BJ (cell line): ENCODE data around the gene ACTL8. TPM values are rescaled to one million over a fixed set of nuclear protein-coding genes. Genes with fewer than 3 reads are reported as not detected.

ENCODE experiments used
- CTCF ChIA-PET: fragments of 350-600 bp; formaldehyde crosslinking; extraction: SDS; loops from one replicate; lab custom pipeline; 2021; ENCODE audit warnings: antibody characterized with exemption, inconsistent platforms; lab: Yijun Ruan, JAX
- POLR2A ChIA-PET: fragments of 300-600 bp; sonication (Branson Sonifier 250); formaldehyde crosslinking; extraction: SDS; loops from one replicate; lab custom pipeline; 2021; ENCODE audit warnings: antibody characterized with exemption; lab: Charles Lee
- DNase-seq: peaks from one replicate; pipeline ENCODE4 v3.0.0-alpha.2; 2011; ENCODE audit warnings: low read depth
- H3K27me3 ChIP-seq: 2 replicates; pipeline ENCODE4 v1.6.0; 2011; ENCODE audit warnings: low read length; ENCODE audit not compliant: control insufficient read depth, insufficient read depth
- H3K36me3 ChIP-seq: 2 replicates; pipeline ENCODE4 v1.5.1; 2011; ENCODE audit warnings: low read length; ENCODE audit not compliant: control insufficient read depth, insufficient read depth
- H3K4me3 ChIP-seq: 2 replicates; pipeline ENCODE4 v1.5.1; 2011; ENCODE audit warnings: low read depth, mild to moderate bottlenecking, control low read depth, low read length
- CTCF ChIP-seq: IDR thresholded peaks from 2 replicates; pipeline ENCODE4 v1.5.1; 2011; ENCODE audit warnings: low read depth, mild to moderate bottlenecking, control low read depth, inconsistent platforms, low read length, moderate library complexity; ENCODE audit not compliant: insufficient read depth
- polyA plus RNA-seq: library from polyadenylated mRNA; depleted of rRNA; stranded (reverse); fragments of >200 nt; gene quantifications from 2 replicates; pipeline ENCODE4 v1.2.3, GENCODE V29; 2011

The ACTL8 gene
- polyA plus RNA-seq, 1 experiment: 0.07 TPM

GRCh38 chr1:17773591-17774326, 18.6 kb downstream of the ACTL8 start:
- no peak for DNase-seq
- POLR2A ChIA-PET: no interaction called here
- TF ChIP-seq CTCF: no peak
- no peaks in the 10 kb centered on the region for H3K27me3 ChIP-seq
- no peaks in the 10 kb centered on the region for H3K36me3 ChIP-seq
- no peak overlapping the region for H3K4me3 ChIP-seq
- CTCF ChIA-PET: interaction anchor here (1.0 to 1.2 kb wide), 2 partner anchors 8 to 17 kb away, joined by 3 read pairs; no protein-coding TSS in a partner anchor

- H3K4me3 ChIP-seq: no peak overlapping the region
- DNase-seq: no peak
- no peak for TF ChIP-seq CTCF
- H3K27me3 ChIP-seq: no peaks in the 10 kb centered on the region
- POLR2A ChIA-PET: no interaction called here
- H3K36me3 ChIP-seq: no peaks in the 10 kb centered on the region
- CTCF ChIA-PET: no interaction called here
Observed at GRCh38 chr1:17774452-17774851, 19.3 kb downstream of the ACTL8 start.

GRCh38 chr1:17775796-17776195, 20.7 kb downstream of the ACTL8 start:
- no peak for TF ChIP-seq CTCF
- ChIA-PET CTCF (interaction anchor here (0.9 to 1.1 kb wide), 2 partner anchors 49 to 560 kb away, joined by 3 read pairs; no protein-coding TSS in a partner anchor), POLR2A (no interaction called here)
- no peak for DNase-seq
- Histone ChIP-seq H3K4me3 (no peak overlapping the region), H3K27me3 (no peaks in the 10 kb centered on the region), H3K36me3 (no peaks in the 10 kb centered on the region)

GRCh38 chr1:17776426-17776825, 21.3 kb downstream of the ACTL8 start:
- ChIA-PET CTCF (interaction anchor here (1.1 kb wide), 1 partner anchor 49 kb away, joined by 3 read pairs; no protein-coding TSS in a partner anchor), POLR2A (no interaction called here)
- H3K36me3 ChIP-seq: no peaks in the 10 kb centered on the region
- DNase-seq: no peak
- no peak for TF ChIP-seq CTCF
- H3K27me3 ChIP-seq: no peaks in the 10 kb centered on the region
- H3K4me3 ChIP-seq: no peak overlapping the region

- no peaks in the 10 kb centered on the region for H3K27me3 ChIP-seq
- ChIA-PET POLR2A (no interaction called here), CTCF (no interaction called here)
- no peak for DNase-seq
- no peak for TF ChIP-seq CTCF
- no peak overlapping the region for H3K4me3 ChIP-seq
- no peaks in the 10 kb centered on the region for H3K36me3 ChIP-seq
Observed at GRCh38 chr1:17777330-17777729, 22.2 kb downstream of the ACTL8 start.
